ENCODE data around the gene SNN. TPM values are rescaled to one million over a fixed set of nuclear protein-coding genes. Genes with fewer than 3 reads are reported as not detected.

Gene SNN
- total RNA-seq, 6 experiments from 2014 or later: 4.6 to 7.6 (median 6.5) TPM

- H3K36me3 Mint-ChIP-seq (ENCODE audit: low read depth): peaks cover 18% of the 10 kb centered on the region
- no peak overlapping the region for H3K27ac Mint-ChIP-seq
- H3K9me3 Mint-ChIP-seq: no peaks in the 10 kb centered on the region
- TF ChIP-seq CTCF (IDR thresholded peaks at IDR 0.05): no peak
- peaks cover 3% of the 10 kb centered on the region; the same call in 1 of the 2 replicates for H3K27me3 Mint-ChIP-seq (ENCODE audit: insufficient read depth)
- H3K4me3 Mint-ChIP-seq: no peak overlapping the region
- peaks cover 13% of the 10 kb centered on the region for H3K4me1 Mint-ChIP-seq (ENCODE audit: low read depth)
- no peak for DNase-seq
Measured at GRCh38 chr16:11717811-11718210, 49.6 kb downstream of the SNN start.

DNA sequence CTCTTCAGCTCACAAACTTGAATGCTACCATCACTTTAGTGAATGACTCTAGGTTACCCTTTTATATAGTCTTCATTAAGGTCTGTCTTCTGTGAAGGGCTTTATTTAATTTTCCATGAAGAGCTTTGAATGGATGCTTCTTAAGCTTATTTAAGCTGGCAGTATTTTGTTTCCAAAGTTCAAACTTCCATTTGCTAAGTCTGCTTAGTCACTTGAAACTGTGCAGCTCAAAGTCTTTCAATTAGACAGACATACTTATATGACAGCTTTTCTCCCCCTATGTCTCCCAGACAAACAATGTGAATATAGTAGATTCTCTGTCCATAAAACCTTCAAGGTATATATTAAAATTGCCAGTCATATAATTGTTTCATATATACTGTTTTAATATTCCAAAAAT, 50.9 kb downstream of the SNN start:
- Mint-ChIP-seq H3K36me3 (ENCODE audit: low read depth) (peaks cover 23% of the 10 kb centered on the region), H3K4me3 (no peak overlapping the region), H3K27me3 (ENCODE audit: insufficient read depth) (peaks cover 3% of the 10 kb centered on the region; the same call in 1 of the 2 replicates), H3K27ac (no peak overlapping the region), H3K9me3 (no peaks in the 10 kb centered on the region), H3K4me1 (ENCODE audit: low read depth) (peaks cover 13% of the 10 kb centered on the region)
- TF ChIP-seq CTCF (IDR thresholded peaks at IDR 0.05): no peak
- no peak for DNase-seq

DNA sequence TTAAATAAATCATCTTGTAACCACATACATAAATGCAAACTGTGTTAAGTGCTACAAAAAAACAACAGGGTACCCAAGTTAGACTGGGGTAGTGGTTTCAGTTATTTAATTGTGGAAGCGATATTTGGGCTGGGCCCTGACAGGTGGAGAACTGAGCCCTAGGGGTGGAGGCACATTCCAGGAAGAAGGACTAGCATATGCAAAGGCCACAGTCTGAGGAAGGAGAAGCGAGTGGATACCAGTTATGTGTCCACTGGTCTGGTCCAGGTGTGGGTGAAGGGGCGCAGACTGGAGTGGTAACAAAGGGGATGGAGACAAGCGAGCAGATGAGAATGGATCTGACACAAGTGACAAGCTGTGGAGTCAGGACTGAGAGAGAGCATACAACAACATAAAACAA, 51.5 kb downstream of the SNN start:
- no peak overlapping the region for H3K27ac Mint-ChIP-seq
- peaks cover 13% of the 10 kb centered on the region for H3K4me1 Mint-ChIP-seq (ENCODE audit: low read depth)
- peaks cover 20% of the 10 kb centered on the region for H3K36me3 Mint-ChIP-seq (ENCODE audit: low read depth)
- H3K4me3 Mint-ChIP-seq: no peak overlapping the region
- peaks cover 3% of the 10 kb centered on the region; the same call in 1 of the 2 replicates for H3K27me3 Mint-ChIP-seq (ENCODE audit: insufficient read depth)
- H3K9me3 Mint-ChIP-seq: no peaks in the 10 kb centered on the region
- TF ChIP-seq CTCF (IDR thresholded peaks at IDR 0.05): no peak
- no peak for DNase-seq

GRCh38 chr16:11721781-11722467, 53.7 kb downstream of the SNN start:
- H3K4me3 Mint-ChIP-seq: no peak overlapping the region
- H3K4me1 Mint-ChIP-seq (ENCODE audit: low read depth): peaks cover 12% of the 10 kb centered on the region; the same call in 1 of the 2 replicates
- H3K27ac Mint-ChIP-seq: no peak overlapping the region; the same call in 1 of the 2 replicates
- H3K36me3 Mint-ChIP-seq (ENCODE audit: low read depth): peaks cover 26% of the 10 kb centered on the region
- no peaks in the 10 kb centered on the region for H3K9me3 Mint-ChIP-seq
- no peak for DNase-seq
- no peak for TF ChIP-seq CTCF (IDR thresholded peaks at IDR 0.05)
- H3K27me3 Mint-ChIP-seq (ENCODE audit: insufficient read depth): peaks cover 3% of the 10 kb centered on the region; the same call in 1 of the 2 replicates

- DNase-seq: no peak
- Mint-ChIP-seq H3K27me3 (ENCODE audit: insufficient read depth) (peaks cover 3% of the 10 kb centered on the region; the same call in 1 of the 2 replicates), H3K27ac (no peak overlapping the region; the same call in 1 of the 2 replicates), H3K4me1 (ENCODE audit: low read depth) (peaks cover 12% of the 10 kb centered on the region; the same call in 1 of the 2 replicates), H3K9me3 (no peaks in the 10 kb centered on the region), H3K4me3 (no peak overlapping the region), H3K36me3 (ENCODE audit: low read depth) (peaks cover 26% of the 10 kb centered on the region)
- TF ChIP-seq CTCF (IDR thresholded peaks at IDR 0.05): no peak
Measured at GRCh38 chr16:11722468-11722808, 54.2 kb downstream of the SNN start.
